HG02884 (cell line): ENCODE measurements around the gene ERP27.

Source experiments
- ATAC-seq: cut with Tn5 transposase; IDR thresholded peaks from one replicate; pipeline ENCODE4 v1.9.1; 2021; ENCODE audit warnings: mild to moderate bottlenecking, moderate library complexity; ENCODE audit not compliant: unreplicated experiment

Gene ERP27

GRCh38 chr12:14959916-14960496 is 21.7 kb upstream of the ERP27 start:
- no peak for ATAC-seq

GRCh38 chr12:14959463-14959862 is 21.1 kb upstream of the ERP27 start:
- no peak for ATAC-seq

- ATAC-seq = no peak
Observed at GRCh38 chr12:14959126-14959440, 20.7 kb upstream of the ERP27 start.

- ATAC-seq = no peak
Observed at GRCh38 chr12:14958361-14959125, 20.2 kb upstream of the ERP27 start.

- no peak for ATAC-seq
Observed at GRCh38 chr12:14957551-14958168, 19.3 kb upstream of the ERP27 start.

GRCh38 chr12:14956905-14957304 is 18.6 kb upstream of the ERP27 start:
- no peak for ATAC-seq

GRCh38 chr12:14956024-14956891 is 17.9 kb upstream of the ERP27 start:
- peak; percentile 41 for ATAC-seq

- no peak for ATAC-seq
Observed at GRCh38 chr12:14954269-14954668, 15.9 kb upstream of the ERP27 start.

- ATAC-seq = no peak
Observed at GRCh38 chr12:14953752-14954151, 15.4 kb upstream of the ERP27 start.

- peak; percentile 49 for ATAC-seq
Observed at GRCh38 chr12:14952299-14952921, 14.1 kb upstream of the ERP27 start.

GRCh38 chr12:14951851-14952250 is 13.5 kb upstream of the ERP27 start:
- no peak for ATAC-seq

GRCh38 chr12:14950982-14951746 is 12.8 kb upstream of the ERP27 start:
- no peak for ATAC-seq

GRCh38 chr12:14950421-14950820 is 12.1 kb upstream of the ERP27 start:
- ATAC-seq = peak; percentile 27

GRCh38 chr12:14949631-14950030 is 11.3 kb upstream of the ERP27 start:
- ATAC-seq = no peak

- peak; percentile 83 for ATAC-seq
Observed at GRCh38 chr12:14948672-14949071, 10.3 kb upstream of the ERP27 start.

- no peak for ATAC-seq
Observed at GRCh38 chr12:14946861-14947260, 8.5 kb upstream of the ERP27 start.

- no peak for ATAC-seq
Observed at GRCh38 chr12:14946162-14946561, 7.8 kb upstream of the ERP27 start.

- ATAC-seq = no peak
Observed at GRCh38 chr12:14942196-14942931, 4.0 kb upstream of the ERP27 start.

GRCh38 chr12:14941369-14941768 is 3.0 kb upstream of the ERP27 start:
- ATAC-seq = no peak

GRCh38 chr12:14937689-14938088 is 648 bp downstream of the ERP27 start:
- ATAC-seq = peak; percentile 46
